ENCODE results near the gene IGSF11.

The IGSF11 gene

GRCh38 chr3:118943597-118943996 is 91.0 kb downstream of the IGSF11 start:
- no peak for DNase-seq (ENCODE audit: low spot score)

GRCh38 chr3:118942671-118943070 is 92.0 kb downstream of the IGSF11 start:
- no peak for TF ChIP-seq CTCF (IDR thresholded peaks at IDR 0.05; ENCODE audit: borderline replicate concordance, control extremely low read depth, extremely low read depth, insufficient read depth, missing control alignments)
- in situ Hi-C loops (cut with MboI; ENCODE audit: low sequenced_read_pairs, unreplicated experiment), result no loop called here

More at GRCh38 chr3:118943597-118943996, 91.0 kb downstream of the IGSF11 start:
- in situ Hi-C loops (cut with MboI; ENCODE audit: low sequenced_read_pairs, unreplicated experiment), result no loop called here
- TF ChIP-seq CTCF (IDR thresholded peaks at IDR 0.05; ENCODE audit: borderline replicate concordance, control extremely low read depth, extremely low read depth, insufficient read depth, missing control alignments), result no peak

GRCh38 chr3:118942195-118942594 is 92.5 kb downstream of the IGSF11 start:
- no peak for DNase-seq (ENCODE audit: low spot score)
- TF ChIP-seq CTCF (IDR thresholded peaks at IDR 0.05; ENCODE audit: borderline replicate concordance, control extremely low read depth, extremely low read depth, insufficient read depth, missing control alignments), result no peak
- in situ Hi-C loops (cut with MboI; ENCODE audit: low sequenced_read_pairs, unreplicated experiment), result no loop called here

More at GRCh38 chr3:118942671-118943070, 92.0 kb downstream of the IGSF11 start:
- no peak for DNase-seq (ENCODE audit: low spot score)

GRCh38 chr3:118941236-118941635 is 93.4 kb downstream of the IGSF11 start:
- TF ChIP-seq CTCF (IDR thresholded peaks at IDR 0.05; ENCODE audit: borderline replicate concordance, control extremely low read depth, extremely low read depth, insufficient read depth, missing control alignments), result no peak

DNA sequence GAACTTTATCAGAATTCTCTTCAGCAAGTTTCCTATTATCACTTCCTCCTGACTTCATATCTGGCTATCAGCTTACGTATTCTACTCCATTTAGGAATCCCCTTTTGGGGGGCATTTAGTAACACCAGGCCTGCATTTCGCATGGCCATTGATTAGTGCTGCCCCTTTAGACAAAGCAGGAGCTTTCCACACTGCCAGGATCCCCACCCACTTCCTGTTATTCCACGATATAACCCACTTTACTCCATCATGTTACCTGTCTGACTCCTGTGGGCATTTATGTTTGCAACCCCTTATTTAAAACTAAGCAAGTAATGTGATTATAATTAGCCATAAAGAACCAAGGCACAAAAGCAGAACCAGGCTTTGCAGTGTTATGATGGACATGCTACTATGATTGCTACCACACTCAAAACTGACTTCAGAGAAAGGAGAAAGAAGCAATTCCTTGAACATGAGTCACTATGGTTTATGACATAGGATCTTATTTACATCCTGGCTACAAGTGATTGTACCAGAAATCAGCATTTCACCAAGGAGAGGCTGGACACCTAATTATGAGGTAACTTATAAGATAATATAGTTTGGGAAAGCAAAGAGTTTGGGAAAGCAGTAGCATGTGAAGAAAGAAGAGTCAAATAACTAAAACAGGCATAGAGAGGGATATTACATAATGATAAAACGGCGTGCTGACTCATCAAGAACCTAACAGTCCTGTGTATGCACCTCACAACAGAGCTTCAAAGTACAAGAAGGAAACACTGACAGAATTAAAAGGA is 96.3 kb downstream of the IGSF11 start:
- TF ChIP-seq CTCF (IDR thresholded peaks at IDR 0.05; ENCODE audit: borderline replicate concordance, control extremely low read depth, extremely low read depth, insufficient read depth, missing control alignments), result no peak
- DNase-seq (ENCODE audit: low spot score), result no peak
- in situ Hi-C loops (cut with MboI; ENCODE audit: low sequenced_read_pairs, unreplicated experiment), result no loop called here

More at GRCh38 chr3:118941236-118941635, 93.4 kb downstream of the IGSF11 start:
- DNase-seq (ENCODE audit: low spot score), result no peak
- in situ Hi-C loops (cut with MboI; ENCODE audit: low sequenced_read_pairs, unreplicated experiment), result no loop called here

DNA sequence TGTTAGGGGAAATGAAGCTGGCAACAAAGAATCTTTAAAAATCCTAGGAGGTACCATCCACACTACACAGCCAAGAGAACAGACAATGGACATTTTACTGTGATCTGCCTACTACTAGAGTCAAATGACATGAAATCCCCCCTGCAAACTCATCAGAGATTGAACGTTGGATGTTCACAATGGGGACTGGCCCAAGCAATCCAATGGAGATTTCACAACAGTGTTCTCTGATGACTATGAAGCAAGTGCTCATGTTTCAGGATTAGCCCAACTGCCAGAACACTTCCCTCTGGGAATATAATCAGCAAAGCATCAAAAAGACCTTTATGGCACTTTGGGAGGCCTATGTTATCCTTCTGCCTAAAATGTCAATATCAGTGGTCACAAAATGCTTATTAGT is 97.8 kb downstream of the IGSF11 start:
- in situ Hi-C loops (cut with MboI; ENCODE audit: low sequenced_read_pairs, unreplicated experiment), result no loop called here
- DNase-seq (ENCODE audit: low spot score), result no peak
- TF ChIP-seq CTCF (IDR thresholded peaks at IDR 0.05; ENCODE audit: borderline replicate concordance, control extremely low read depth, extremely low read depth, insufficient read depth, missing control alignments), result no peak
